K562 (cell line): Measurements from ENCODE around the gene RAB43. TPM values are rescaled to one million over a fixed set of nuclear protein-coding genes. Genes with fewer than 3 reads are reported as not detected.

Experiments used
- ARID4B ChIP-seq: sonication (generic); formaldehyde crosslinking; IDR thresholded peaks from 2 replicates; pipeline ENCODE4 v1.8.0; 2022; ENCODE audit warnings: mild to moderate bottlenecking, missing genetic modification reagents
- BACH1 ChIP-seq: fragments of 200-800 bp; sonication (Bioruptor generic); IDR thresholded peaks from 2 replicates; pipeline ENCODE4 v1.6.1; 2016; ENCODE audit warnings: missing genetic modification characterization, missing compliant biosample characterization
- REST ChIP-seq, 2 experiments: fragments of 450-650 bp; formaldehyde crosslinking in 1 of 2; IDR thresholded peaks; 2 replicates each; pipeline versions ENCODE4 v1.4.0 to v1.6.1; 2014 to 2020; ENCODE audit warnings: mild to moderate bottlenecking in 2 of 2, borderline replicate concordance in 1 of 2, low read depth in 1 of 2
- SAFB2 ChIP-seq: fragments of 200-400 bp; formaldehyde crosslinking; IDR thresholded peaks from 2 replicates; pipeline ENCODE4 v1.6.1; 2018; ENCODE audit warnings: borderline replicate concordance, low read length, low read depth, moderate library complexity; ENCODE audit not compliant: severe bottlenecking
- SOX6 ChIP-seq: fragments of 450-650 bp; IDR thresholded peaks from 2 replicates; pipeline ENCODE4 v1.6.1; 2014; ENCODE audit warnings: mild to moderate bottlenecking
- ZC3H4 ChIP-seq: sonication (generic); formaldehyde crosslinking; IDR thresholded peaks from 2 replicates; pipeline ENCODE4 v1.9.0; 2021; ENCODE audit warnings: missing genetic modification reagents, borderline replicate concordance
- ZNF143 ChIP-seq: sonication (generic); formaldehyde crosslinking; IDR thresholded peaks from 2 replicates; pipeline ENCODE4 v1.9.0; 2022; ENCODE audit warnings: mild to moderate bottlenecking, missing genetic modification reagents
- ZNF449 ChIP-seq: fragments of 250-450 bp; sonication (Bioruptor Pico); IDR thresholded peaks from 2 replicates; pipeline ENCODE4 v1.8.0; 2022; ENCODE audit warnings: moderate library complexity, mild to moderate bottlenecking, inconsistent platforms
- polyA plus RNA-seq, 8 experiments: library from polyadenylated mRNA; depleted of rRNA in 4 of 8; stranded (reverse) in 5 of 8; unstranded in 3 of 8; fragments of >200 nt; fragmentation: Nextera tagmentation in 2 of 8; fragmentation: Illumina TruSeq in 1 of 8; extraction: Ambion mirVana in 2 of 8; extraction: Trizol in 1 of 8; gene quantifications; 2 replicates each; pipeline versions ENCODE4 v1.2.1 to v1.2.3, GENCODE V29; 2011 to 2014; ENCODE audit warnings: inconsistent platforms in 1 of 8, missing spikeins in 1 of 8
- total RNA-seq, 7 experiments: library from RNA; depleted of rRNA in 6 of 7; stranded (reverse); fragments of >200 nt in 6 of 7; fragmentation: Illumina TruSeq in 2 of 7; extraction: Trizol in 2 of 7; gene quantifications; 2 replicates each; pipeline versions ENCODE4 v1.2.1 to v1.2.3, GENCODE V29; 2011 to 2021; ENCODE audit warnings: low replicate concordance in 1 of 7

The RAB43 gene
- total and polyA plus RNA-seq, 9 of the 15 experiments (the other 6 are each of a cell fraction or from before 2014, with no cell fraction given), result 0.04 to 6.8 (median 1.7) TPM; not detected in 2

GRCh38 chr3:129161860-129162271 is 40.3 kb upstream of the RAB43 start (continued):
- TF ChIP-seq REST (IDR thresholded peaks at IDR 0.05; ENCODE audit: borderline replicate concordance), result no peak
- TF ChIP-seq REST (CRISPR knock-in tag; IDR thresholded peaks at IDR 0.05; ENCODE audit: low read depth), result no peak
- peak; percentile 43; the same call in 1 of the 2 replicates for TF ChIP-seq ZNF143
- TF ChIP-seq ZNF449, result no peak
- TF ChIP-seq BACH1, result no peak
- peak; percentile 61; the same call in 1 of the 2 replicates for TF ChIP-seq ARID4B (CRISPR knock-in tag)
- TF ChIP-seq SAFB2, result no peak
- TF ChIP-seq ZC3H4, result no peak
- TF ChIP-seq SOX6, result no peak
- TF ChIP-seq, all 486 proteins: peak for 7
